HepG2 (cell line): ENCODE data around the gene PAPPA. TPM values are rescaled to one million over a fixed set of nuclear protein-coding genes. Genes with fewer than 3 reads are reported as not detected.

Experiments
- ATAC-seq: fragments of 200-7000 bp; cut with Tn5 transposase; 3 replicates; pipeline ENCODE4 v1.9.1; 2020; ENCODE audit warnings: mild to moderate bottlenecking, moderate library complexity
- BruUV-seq: library from RNA; stranded (reverse); fragments of 400-500 nt; replicated peaks from 2 replicates; lab custom pipeline; 2021; lab: Mats Ljungman, UMichigan
- CTCF ChIA-PET: fragments of 300-600 bp; formaldehyde crosslinking; extraction: SDS; loops from one replicate; lab custom pipeline; 2021; ENCODE audit warnings: low total read pairs, inconsistent platforms, low intra/inter-chr PET ratio; lab: Yijun Ruan, JAX
- POLR2A ChIA-PET: fragments of 350-600 bp; sonication (Branson Sonifier 250); formaldehyde crosslinking; loops from one replicate; lab custom pipeline; 2020; ENCODE audit warnings: antibody characterized with exemption, inconsistent platforms; lab: Yijun Ruan, JAX
- DNase-seq: peaks from one replicate; pipeline ENCODE4 v3.0.0-alpha.2; 2015; ENCODE audit warnings: low spot score
- FAIRE-seq: peaks from 3 replicates; lab custom pipeline; 2011; peaks lifted over from hg19 to GRCh38; lab: Jason Lieb, UNC
- H2AFZ ChIP-seq: one replicate; pipeline ENCODE4 v1.6.1; 2011; ENCODE audit warnings: low read length, inconsistent platforms
- H3K27ac ChIP-seq: fragments of 300-600 bp; 3 replicates; pipeline ENCODE4 v1.8.0; 2011; ENCODE audit warnings: mixed run types, mild to moderate bottlenecking, mixed read lengths, low read length, inconsistent platforms; ENCODE audit not compliant: insufficient read depth; ENCODE audit errors: extremely low read length
- H3K27me3 ChIP-seq, 2 experiments: fragments of 200-600 bp in 1 of 2; 2 replicates in 1 of 2; 3 replicates in 1 of 2; pipeline versions ENCODE4 v1.6.0 to v1.8.0; 2011; ENCODE audit warnings: low read length in 2 of 2, mild to moderate bottlenecking in 2 of 2, moderate library complexity in 2 of 2, inconsistent platforms in 1 of 2; ENCODE audit not compliant: insufficient read depth in 2 of 2, control insufficient read depth in 1 of 2
- H3K36me3 ChIP-seq, 2 experiments: fragments of 200-600 bp in 1 of 2; replicated peaks in 1 of 2; 2 replicates in 1 of 2; 3 replicates in 1 of 2; pipeline versions ENCODE4 v1.5.1 to v1.8.0; 2011; ENCODE audit warnings: low read length in 2 of 2, inconsistent platforms in 1 of 2; ENCODE audit not compliant: insufficient read depth in 2 of 2, control insufficient read depth in 1 of 2
- H3K4me1 ChIP-seq: 2 replicates; pipeline ENCODE4 v1.5.1; 2012; ENCODE audit warnings: low read length, inconsistent platforms; ENCODE audit not compliant: insufficient read depth
- H3K4me2 ChIP-seq: 2 replicates; pipeline ENCODE4 v1.6.0; 2011; ENCODE audit warnings: low read depth, low read length, inconsistent platforms
- H3K4me3 ChIP-seq, 3 experiments: fragments of 200-600 bp in 1 of 3; sonication (generic), shearing (Covaris generic) in 1 of 3; replicated peaks in 1 of 3; 2 replicates each; pipeline ENCODE4 v1.5.1; 2011 to 2016; ENCODE audit warnings: low read length in 3 of 3, inconsistent platforms in 2 of 3, low read depth in 2 of 3, mild to moderate bottlenecking in 2 of 3, control low read depth in 1 of 3, mixed read lengths in 1 of 3; ENCODE audit not compliant: insufficient read depth in 1 of 3
- H3K79me2 ChIP-seq: one replicate; pipeline ENCODE4 v1.6.1; 2011; ENCODE audit warnings: low read length, inconsistent platforms; ENCODE audit not compliant: insufficient read depth
- H3K9ac ChIP-seq: 2 replicates; pipeline ENCODE4 v1.6.0; 2011; ENCODE audit warnings: mild to moderate bottlenecking, low read depth, low read length, inconsistent platforms; ENCODE audit not compliant: insufficient read depth
- H3K9me3 ChIP-seq: 2 replicates; pipeline ENCODE4 v1.5.1; 2012; ENCODE audit warnings: mild to moderate bottlenecking, low read length
- H4K20me1 ChIP-seq: 2 replicates; pipeline ENCODE4 v1.6.0; 2011; ENCODE audit warnings: inconsistent platforms, mild to moderate bottlenecking, low read length, moderate library complexity; ENCODE audit not compliant: insufficient read depth
- CBX1 ChIP-seq: IDR thresholded peaks from one replicate; pipeline ENCODE4 v1.6.1; 2016; ENCODE audit warnings: antibody characterized with exemption, low read depth
- ESRRA ChIP-seq: sonication (generic); formaldehyde crosslinking; IDR thresholded peaks from 2 replicates; pipeline ENCODE4 v1.5.1; 2020; ENCODE audit warnings: mild to moderate bottlenecking, low read depth, missing genetic modification reagents
- GATA4 ChIP-seq: sonication (generic); IDR thresholded peaks from 2 replicates; pipeline ENCODE4 v1.6.1; 2016; ENCODE audit warnings: antibody characterized with exemption, low read depth, borderline replicate concordance
- GTF2F1 ChIP-seq: fragments of 150-350 bp; IDR thresholded peaks from 2 replicates; pipeline ENCODE4 v1.6.1; 2014; ENCODE audit warnings: low read length
- NFYB ChIP-seq: sonication (generic); formaldehyde crosslinking; IDR thresholded peaks from 2 replicates; pipeline ENCODE4 v1.4.0; 2020; ENCODE audit warnings: missing genetic modification reagents
- NR2F6 ChIP-seq, 2 experiments: IDR thresholded peaks; 2 replicates each; pipeline ENCODE4 v1.6.1; 2016; ENCODE audit warnings: antibody characterized with exemption in 1 of 2, mild to moderate bottlenecking in 1 of 2
- PLSCR1 ChIP-seq: sonication (generic); formaldehyde crosslinking; IDR thresholded peaks from 2 replicates; pipeline ENCODE4 v1.5.0; 2020; ENCODE audit warnings: missing genetic modification reagents, mild to moderate bottlenecking, borderline replicate concordance
- SMYD3 ChIP-seq: sonication (generic); formaldehyde crosslinking; IDR thresholded peaks from 2 replicates; pipeline ENCODE4 v1.8.1; 2023; ENCODE audit warnings: mild to moderate bottlenecking, missing genetic modification reagents
- USF2 ChIP-seq, 2 experiments: sonication (generic) in 1 of 2; formaldehyde crosslinking in 1 of 2; IDR thresholded peaks; 2 replicates each; pipeline versions ENCODE4 v1.5.1 to v1.6.1; 2011 to 2020; ENCODE audit warnings: borderline replicate concordance in 1 of 2, low read depth in 1 of 2, low read length in 1 of 2, mild to moderate bottlenecking in 1 of 2, missing genetic modification reagents in 1 of 2, moderate library complexity in 1 of 2
- ZNF10 ChIP-seq: sonication (generic); formaldehyde crosslinking; IDR thresholded peaks from 2 replicates; pipeline ENCODE4 v1.4.0; 2020; ENCODE audit warnings: mild to moderate bottlenecking, low read depth, missing genetic modification reagents, borderline replicate concordance
- ZNF30 ChIP-seq: sonication (generic); formaldehyde crosslinking; IDR thresholded peaks from 2 replicates; pipeline ENCODE4 v1.5.0; 2020; ENCODE audit warnings: mild to moderate bottlenecking, missing genetic modification reagents
- ZSCAN25 ChIP-seq: sonication (generic); formaldehyde crosslinking; IDR thresholded peaks from 2 replicates; pipeline ENCODE4 v1.8.0; 2022; ENCODE audit warnings: mild to moderate bottlenecking, missing genetic modification reagents
- WGBS: methylation state at CpG from one replicate; pipeline ENCODE4 v1.1.6; 2017; ENCODE audit warnings: low lambda C conversion rate; 5-methylcytosine and 5-hydroxymethylcytosine counted together
- in situ Hi-C: cut with HindIII; loops from 2 replicates; pipeline ENCODE4 v1.10.0; 2017; ENCODE audit warnings: low pct_unique_long_range_greater_than_20kb; ENCODE audit not compliant: extremely low pct_ligation_motif_present
- intact Hi-C: fragments of 100-400 bp; cut with micrococcal nuclease; formaldehyde crosslinking; loops from one replicate; pipeline ENCODE4 v1.10.0; 2022; ENCODE audit not compliant: unreplicated experiment
- polyA plus RNA-seq, 8 experiments: library from polyadenylated mRNA; depleted of rRNA in 3 of 8; stranded (reverse) in 7 of 8; unstranded in 1 of 8; fragments of >200 nt; fragmentation: Illumina TruSeq in 4 of 8; extraction: Trizol in 4 of 8; gene quantifications; 2 replicates each; pipeline versions ENCODE4 v1.2.1 to v1.2.3, GENCODE V29; 2011 to 2016; ENCODE audit warnings: low read depth in 4 of 8, missing spikeins in 1 of 8, mixed read lengths in 1 of 8; ENCODE audit not compliant: insufficient read depth in 1 of 8
- total RNA-seq, 5 experiments: library from RNA; depleted of rRNA; stranded (reverse); fragments of >200 nt; fragmentation: Illumina TruSeq; extraction: Trizol; gene quantifications; 2 replicates each; pipeline ENCODE4 v1.2.3, GENCODE V29; 2016; ENCODE audit warnings: low read depth in 1 of 5

Gene PAPPA
- total and polyA plus RNA-seq, 2 of the 13 experiments (the other 11 are each of a cell fraction or from before 2014, with no cell fraction given) = 0.09 to 0.11 TPM

DNA sequence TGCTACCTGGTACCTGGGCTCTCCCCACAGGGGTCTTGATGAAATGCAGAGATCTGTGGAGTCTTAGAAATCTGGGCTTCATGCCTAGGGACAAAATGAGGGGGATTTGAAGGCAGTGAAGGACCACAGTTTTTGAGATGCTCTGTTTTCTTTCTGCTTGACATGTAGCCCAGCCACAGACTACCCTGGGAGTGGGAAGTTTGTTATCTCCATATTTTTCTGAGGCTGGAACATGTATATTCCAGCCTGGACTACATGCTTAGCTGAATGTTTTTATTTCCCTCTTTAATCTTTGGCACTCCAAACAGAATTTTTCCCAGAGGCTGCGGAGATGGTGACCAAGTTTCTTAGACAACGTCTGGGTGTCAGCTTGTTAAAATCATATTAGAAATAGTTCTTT, 252.9 kb downstream of the PAPPA start:
- no TSS peak for BruUV-seq
- no peaks in the 10 kb centered on the region for H4K20me1 ChIP-seq
- FAIRE-seq (no peak), ATAC-seq (no peak)
- H2AFZ ChIP-seq = no peak overlapping the region
- no peaks in the 10 kb centered on the region for H3K27me3 ChIP-seq
- WGBS = 94% methylated on average over 2 of the region's 2 CpGs
- no peaks in the 10 kb centered on the region for H3K36me3 ChIP-seq
- no peak overlapping the region for H3K4me2 ChIP-seq
- intact Hi-C loops = no loop called here
- no peak overlapping the region for H3K27ac ChIP-seq
- H3K9ac ChIP-seq = no peak overlapping the region
- no peak for TF ChIP-seq PLSCR1 (CRISPR knock-in tag)
- no peak for TF ChIP-seq ZNF30 (CRISPR knock-in tag)
- no peak for TF ChIP-seq NFYB (CRISPR knock-in tag)
- TF ChIP-seq ZSCAN25 (CRISPR knock-in tag) = no peak
- TF ChIP-seq GATA4 = no peak
- TF ChIP-seq USF2 (IDR thresholded peaks at IDR 0.05; ENCODE audit: low read depth, low read length) = no peak
- TF ChIP-seq USF2 (CRISPR knock-in tag; IDR thresholded peaks at IDR 0.05; ENCODE audit: borderline replicate concordance) = no peak
- TF ChIP-seq ZNF10 (CRISPR knock-in tag) = no peak
- no peak for TF ChIP-seq CBX1
- no peak for TF ChIP-seq GTF2F1
- TF ChIP-seq NR2F6 (IDR thresholded peaks at IDR 0.05) = no peak
- no peak for TF ChIP-seq NR2F6 (CRISPR knock-in tag; IDR thresholded peaks at IDR 0.05)
- TF ChIP-seq SMYD3 (CRISPR knock-in tag) = no peak
- no peak for TF ChIP-seq ESRRA (CRISPR knock-in tag)
- TF ChIP-seq, all 625 proteins: peak for 0
- Histone ChIP-seq H3K9me3 (no peaks in the 10 kb centered on the region), H3K4me3 (no peak overlapping the region), H3K79me2 (no peaks in the 10 kb centered on the region), H3K4me1 (no peaks in the 10 kb centered on the region)
- ChIA-PET POLR2A (no interaction called here), CTCF (no interaction called here)
- no peak for DNase-seq
- in situ Hi-C loops = no loop called here
